ENCODE data around the gene TMBIM6.
A peak's percentile ranks its signal among the peaks of the same experiment; 100 is the strongest.

The TMBIM6 gene

GRCh38 chr12:49707128-49707811, 34.1 kb upstream of the TMBIM6 start, which contains the start of gene FMNL3 (continued):
- no peak for TF ChIP-seq PRDM2 (tag by site-specific recombination; IDR thresholded peaks at IDR 0.05; ENCODE audit: borderline replicate concordance)
- no peak for TF ChIP-seq ZBTB1 (tag by site-specific recombination; IDR thresholded peaks at IDR 0.05)
- TF ChIP-seq HOXC10 (CRISPR knock-in tag; IDR thresholded peaks at IDR 0.05), result peak; percentile 61; the same call in 1 of the 2 replicates
- no peak for TF ChIP-seq ZNF223 (tag by site-specific recombination; IDR thresholded peaks at IDR 0.05)
- no peak for TF ChIP-seq ZNF19 (tag by site-specific recombination; IDR thresholded peaks at IDR 0.05; ENCODE audit: low read depth)
- TF ChIP-seq ZNF174 (tag by site-specific recombination; IDR thresholded peaks at IDR 0.05), result no peak
- no peak for TF ChIP-seq ZNF274 (IDR thresholded peaks at IDR 0.05; ENCODE audit: low read length)
- no peak for TF ChIP-seq ZNF274 (tag by site-specific recombination; IDR thresholded peaks at IDR 0.05; ENCODE audit: borderline replicate concordance)
- no peak for TF ChIP-seq REPIN1 (tag by site-specific recombination; IDR thresholded peaks at IDR 0.05; ENCODE audit: low read depth)
- TF ChIP-seq SP7 (tag by site-specific recombination; IDR thresholded peaks at IDR 0.05), result peak; percentile 34; the same call in 1 of the 2 replicates
- TF ChIP-seq ZNF791 (tag by site-specific recombination; IDR thresholded peaks at IDR 0.05), result no peak
- peak; percentile 22; the same call in 1 of the 2 replicates for TF ChIP-seq ZNF629 (tag by site-specific recombination; IDR thresholded peaks at IDR 0.05)
- TF ChIP-seq ZBTB17 (tag by site-specific recombination; IDR thresholded peaks at IDR 0.05), result peak; percentile 63; the same call in 1 of the 2 replicates
- peak; percentile 82 for TF ChIP-seq ZFHX2 (tag by site-specific recombination; conservative IDR thresholded peaks at IDR 0.05)
- no peak for TF ChIP-seq ZNF510 (tag by site-specific recombination; IDR thresholded peaks at IDR 0.05; ENCODE audit: insufficient replicate concordance)
- TF ChIP-seq SCRT1 (tag by site-specific recombination; IDR thresholded peaks at IDR 0.05; ENCODE audit: borderline replicate concordance), result no peak
- TF ChIP-seq, protein P1, sequence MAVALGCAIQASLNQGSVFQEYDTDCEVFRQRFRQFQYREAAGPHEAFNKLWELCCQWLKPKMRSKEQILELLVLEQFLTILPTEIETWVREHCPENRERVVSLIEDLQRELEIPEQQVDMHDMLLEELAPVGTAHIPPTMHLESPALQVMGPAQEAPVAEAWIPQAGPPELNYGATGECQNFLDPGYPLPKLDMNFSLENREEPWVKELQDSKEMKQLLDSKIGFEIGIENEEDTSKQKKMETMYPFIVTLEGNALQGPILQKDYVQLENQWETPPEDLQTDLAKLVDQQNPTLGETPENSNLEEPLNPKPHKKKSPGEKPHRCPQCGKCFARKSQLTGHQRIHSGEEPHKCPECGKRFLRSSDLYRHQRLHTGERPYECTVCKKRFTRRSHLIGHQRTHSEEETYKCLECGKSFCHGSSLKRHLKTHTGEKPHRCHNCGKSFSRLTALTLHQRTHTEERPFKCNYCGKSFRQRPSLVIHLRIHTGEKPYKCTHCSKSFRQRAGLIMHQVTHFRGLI (tag by site-specific recombination; IDR thresholded peaks at IDR 0.05), result no peak; the same call in 1 of the 2 replicates
- TF ChIP-seq ZNF23 (tag by site-specific recombination; IDR thresholded peaks at IDR 0.05; ENCODE audit: borderline replicate concordance), result no peak
- TF ChIP-seq, protein P2, sequence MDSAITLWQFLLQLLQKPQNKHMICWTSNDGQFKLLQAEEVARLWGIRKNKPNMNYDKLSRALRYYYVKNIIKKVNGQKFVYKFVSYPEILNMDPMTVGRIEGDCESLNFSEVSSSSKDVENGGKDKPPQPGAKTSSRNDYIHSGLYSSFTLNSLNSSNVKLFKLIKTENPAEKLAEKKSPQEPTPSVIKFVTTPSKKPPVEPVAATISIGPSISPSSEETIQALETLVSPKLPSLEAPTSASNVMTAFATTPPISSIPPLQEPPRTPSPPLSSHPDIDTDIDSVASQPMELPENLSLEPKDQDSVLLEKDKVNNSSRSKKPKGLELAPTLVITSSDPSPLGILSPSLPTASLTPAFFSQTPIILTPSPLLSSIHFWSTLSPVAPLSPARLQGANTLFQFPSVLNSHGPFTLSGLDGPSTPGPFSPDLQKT (IDR thresholded peaks at IDR 0.05; ENCODE audit: borderline replicate concordance, low read depth, low read length), result no peak
- no peak for TF ChIP-seq ZNF366 (tag by site-specific recombination; conservative IDR thresholded peaks at IDR 0.05)
- TF ChIP-seq, protein P3, sequence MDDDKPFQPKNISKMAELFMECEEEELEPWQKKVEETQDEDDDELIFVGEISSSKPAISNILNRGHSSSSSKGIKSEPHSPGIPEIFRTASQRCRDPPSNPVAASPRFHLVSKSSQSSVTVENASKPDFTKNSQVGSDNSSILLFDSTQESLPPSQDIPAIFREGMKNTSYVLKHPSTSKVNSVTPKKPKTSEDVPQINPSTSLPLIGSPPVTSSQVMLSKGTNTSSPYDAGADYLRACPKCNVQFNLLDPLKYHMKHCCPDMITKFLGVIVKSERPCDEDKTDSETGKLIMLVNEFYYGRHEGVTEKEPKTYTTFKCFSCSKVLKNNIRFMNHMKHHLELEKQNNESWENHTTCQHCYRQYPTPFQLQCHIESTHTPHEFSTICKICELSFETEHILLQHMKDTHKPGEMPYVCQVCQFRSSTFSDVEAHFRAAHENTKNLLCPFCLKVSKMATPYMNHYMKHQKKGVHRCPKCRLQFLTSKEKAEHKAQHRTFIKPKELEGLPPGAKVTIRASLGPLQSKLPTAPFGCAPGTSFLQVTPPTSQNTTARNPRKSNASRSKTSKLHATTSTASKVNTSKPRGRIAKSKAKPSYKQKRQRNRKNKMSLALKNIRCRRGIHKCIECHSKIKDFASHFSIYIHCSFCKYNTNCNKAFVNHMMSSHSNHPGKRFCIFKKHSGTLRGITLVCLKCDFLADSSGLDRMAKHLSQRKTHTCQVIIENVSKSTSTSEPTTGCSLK (tag by site-specific recombination; IDR thresholded peaks at IDR 0.05), result no peak
- no peak for TF ChIP-seq ZNF664 (tag by site-specific recombination; IDR thresholded peaks at IDR 0.05)
- TF ChIP-seq ZIC2 (tag by site-specific recombination; IDR thresholded peaks at IDR 0.05), result peak; percentile 76
- peak; percentile 42; the same call in 1 of the 2 replicates for TF ChIP-seq YY2 (tag by site-specific recombination; IDR thresholded peaks at IDR 0.05)
- no peak for TF ChIP-seq ZSCAN18 (tag by site-specific recombination; IDR thresholded peaks at IDR 0.05)
- TF ChIP-seq ZNF146 (tag by site-specific recombination; IDR thresholded peaks at IDR 0.05), result no peak
- peak; percentile 87; the same call in 1 of the 2 replicates for TF ChIP-seq ZBTB20 (tag by site-specific recombination; IDR thresholded peaks at IDR 0.05)
- TF ChIP-seq ZNF157 (tag by site-specific recombination; IDR thresholded peaks at IDR 0.05), result no peak
- no peak for TF ChIP-seq ZFP3 (tag by site-specific recombination; IDR thresholded peaks at IDR 0.05; ENCODE audit: low read depth)
